ENCODE results near the gene MYO19.
"Not testable (repeated sequence)": the region's sequence is repeated elsewhere in the genome, so short reads cannot be mapped to it uniquely, and the experiment has no call there.

MYO19 gene

DNA sequence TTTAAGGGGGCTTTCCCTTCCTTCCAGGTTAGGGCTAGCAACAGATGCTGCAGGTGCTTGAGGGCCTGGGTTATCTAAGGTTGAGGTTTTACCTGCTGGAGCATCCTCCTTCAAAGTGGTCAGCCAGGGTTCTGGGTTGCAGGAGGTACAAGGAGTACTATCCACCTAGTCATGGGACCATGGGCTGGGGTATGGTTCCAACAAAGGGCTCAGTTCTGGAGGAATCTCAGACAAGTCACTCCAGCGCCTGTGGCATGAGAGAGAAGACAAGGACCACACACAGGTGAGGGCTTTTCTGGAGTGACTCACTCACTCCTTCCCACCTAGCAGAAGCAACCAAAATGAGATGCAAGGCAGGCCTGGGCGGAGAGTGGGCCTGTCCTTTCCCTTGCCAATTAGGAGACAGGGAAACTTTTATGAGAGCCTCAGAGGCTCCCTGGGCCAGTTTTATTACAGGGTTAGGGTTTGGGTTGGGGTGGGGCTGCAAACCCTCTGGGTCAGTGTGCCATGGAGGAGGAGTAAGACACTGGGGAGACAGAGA lies 2.2 kb downstream of the MYO19 start:
- FAIRE-seq, result no peak

DNA sequence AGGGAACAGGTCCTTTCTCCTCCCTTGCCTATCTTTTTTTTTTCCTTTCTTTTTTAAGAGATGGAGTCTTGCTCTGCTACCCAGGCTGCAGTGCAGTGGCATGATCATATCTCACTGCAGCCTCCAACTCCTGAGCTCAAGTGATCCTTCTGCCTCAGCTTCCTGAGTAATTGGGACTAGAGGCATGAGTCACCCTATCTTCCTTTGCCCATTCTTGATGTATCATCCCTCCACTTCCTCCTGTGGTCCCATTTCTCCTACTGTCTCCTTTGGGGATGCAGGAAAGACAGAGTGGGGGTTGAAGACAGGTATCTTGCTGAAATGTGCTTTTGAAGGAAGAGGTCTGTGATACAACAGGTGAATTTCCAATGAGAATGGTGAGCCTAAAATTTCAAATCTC lies 5.5 kb downstream of the MYO19 start:
- FAIRE-seq, result no peak

DNA sequence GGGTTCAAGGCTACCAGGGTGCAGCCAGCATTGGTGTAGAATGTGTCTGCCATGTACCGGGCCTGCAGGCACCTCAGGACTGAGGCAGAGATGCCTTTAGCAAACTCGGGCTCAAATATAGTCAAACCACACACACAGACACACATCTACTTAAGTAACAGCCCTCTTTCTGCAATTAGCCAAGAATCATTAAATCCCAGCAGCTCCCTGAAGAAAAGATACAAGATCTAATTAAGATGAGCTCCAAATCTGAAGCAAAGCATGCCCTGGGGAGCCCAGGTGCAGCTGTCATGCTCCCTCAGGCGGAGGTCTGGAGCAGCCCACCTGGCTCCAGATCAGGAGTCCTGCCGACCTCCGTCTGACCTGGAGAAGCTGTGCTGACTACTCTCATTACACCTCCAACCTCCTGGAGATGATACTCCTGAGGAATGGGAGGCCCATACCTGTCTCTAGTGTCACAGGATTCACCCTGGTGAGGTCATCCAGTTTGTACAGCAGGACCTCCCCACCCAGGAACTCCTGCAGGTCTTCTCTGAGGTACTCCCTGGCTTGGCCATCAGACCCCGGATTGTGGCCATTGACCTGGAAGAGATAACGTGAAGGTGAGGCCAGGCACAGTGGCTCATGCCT lies 6.9 kb downstream of the MYO19 start:
- no peak for FAIRE-seq

DNA sequence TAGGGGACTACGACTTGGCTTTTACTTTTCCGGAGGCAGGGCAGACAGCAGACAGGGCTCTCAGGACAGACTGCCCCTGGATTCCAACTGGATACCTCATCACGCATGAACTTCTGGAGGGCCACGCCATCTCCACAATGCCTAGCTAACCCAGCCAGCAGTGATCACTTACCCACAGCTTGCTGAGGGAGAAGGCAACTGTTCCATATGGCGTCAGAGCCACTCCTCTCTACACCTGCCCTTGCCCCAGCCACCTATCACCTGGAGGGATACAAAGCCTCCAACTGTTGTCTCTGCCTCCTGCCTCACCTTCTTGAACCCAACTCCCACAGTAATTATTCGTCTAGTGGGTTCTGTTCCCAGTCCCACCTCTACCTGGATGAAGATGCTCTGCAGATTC lies 8.8 kb downstream of the MYO19 start:
- FAIRE-seq, result no peak

DNA sequence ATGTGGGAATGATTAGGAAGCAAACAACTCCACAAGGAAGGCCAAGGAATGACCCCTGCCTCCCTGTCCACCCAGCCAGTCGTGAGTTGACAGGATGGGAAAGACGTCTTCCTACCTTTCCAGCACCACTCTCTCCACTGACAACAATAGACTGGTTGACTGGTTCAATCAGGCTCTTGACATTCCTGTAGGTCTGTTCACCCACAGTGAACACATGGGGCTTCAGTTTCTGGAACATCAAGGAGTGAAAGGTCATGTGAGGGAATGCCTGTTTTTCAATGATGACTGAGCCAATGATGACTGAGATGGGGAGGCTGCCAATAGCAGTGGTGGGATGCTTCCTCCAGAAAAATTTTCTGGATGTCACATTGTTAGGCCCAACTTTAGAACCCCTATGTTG lies 9.6 kb downstream of the MYO19 start:
- no peak for FAIRE-seq

DNA sequence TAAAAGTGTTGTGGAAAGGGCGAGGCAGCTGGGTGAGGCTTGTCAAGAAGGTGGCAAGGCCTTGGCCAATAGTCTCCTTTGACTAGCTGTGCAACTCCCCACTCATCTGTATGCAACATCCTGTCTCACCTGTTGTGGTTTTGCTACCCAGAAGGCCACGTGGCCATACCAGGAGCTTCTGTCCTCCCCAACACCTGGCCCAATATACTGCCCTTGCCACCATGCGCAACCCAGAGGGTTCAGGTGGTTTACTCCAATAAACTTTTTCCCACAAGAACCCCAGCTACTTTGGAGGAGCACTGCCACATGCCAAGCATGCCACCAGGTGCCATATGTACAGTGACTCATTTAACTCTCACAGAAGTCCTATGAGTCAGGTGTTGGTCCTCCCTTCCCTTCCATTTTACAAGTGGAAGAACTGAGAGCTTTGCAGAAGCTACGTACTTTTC lies 10.2 kb downstream of the MYO19 start:
- FAIRE-seq, result no peak

DNA sequence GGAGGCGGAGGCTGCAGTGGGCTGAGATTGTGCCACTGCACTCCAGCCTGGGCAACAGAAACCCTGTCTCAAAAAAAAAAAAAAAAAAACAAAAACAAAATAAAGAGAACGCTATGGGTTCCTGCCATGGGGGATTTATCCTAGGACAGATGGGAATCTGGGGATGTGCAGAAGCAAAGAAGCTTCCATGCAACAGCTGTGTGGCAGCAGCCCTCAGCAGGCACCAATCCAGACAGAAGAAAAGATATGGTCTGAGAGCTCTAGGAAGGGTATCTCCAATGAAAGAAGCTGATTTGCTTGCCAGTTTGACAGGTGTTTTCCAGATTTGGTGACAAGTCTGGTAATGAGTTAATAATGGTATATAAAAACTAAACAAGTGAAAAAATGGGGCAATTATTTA lies 11.6 kb downstream of the MYO19 start:
- no peak for FAIRE-seq

DNA sequence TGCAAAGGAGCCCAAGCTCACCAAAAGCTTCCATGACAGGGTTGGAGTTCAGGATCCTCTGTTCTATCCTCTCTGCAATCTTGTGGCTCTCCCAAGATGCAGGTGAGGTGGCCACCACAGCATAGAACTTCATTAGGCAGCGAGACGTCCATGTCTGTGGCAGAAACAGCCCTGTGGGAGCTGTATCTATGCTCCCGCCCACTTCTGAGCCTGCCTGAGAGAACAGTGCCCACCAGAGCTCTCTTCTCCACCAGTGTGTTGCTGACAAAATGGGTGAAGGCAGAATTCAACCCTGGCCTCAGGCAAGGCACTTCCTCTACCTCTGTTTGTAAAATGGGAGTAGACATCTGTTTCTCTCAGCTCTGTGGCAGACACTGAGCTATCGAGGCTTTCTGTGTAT lies 18.8 kb downstream of the MYO19 start:
- no peak for FAIRE-seq

DNA sequence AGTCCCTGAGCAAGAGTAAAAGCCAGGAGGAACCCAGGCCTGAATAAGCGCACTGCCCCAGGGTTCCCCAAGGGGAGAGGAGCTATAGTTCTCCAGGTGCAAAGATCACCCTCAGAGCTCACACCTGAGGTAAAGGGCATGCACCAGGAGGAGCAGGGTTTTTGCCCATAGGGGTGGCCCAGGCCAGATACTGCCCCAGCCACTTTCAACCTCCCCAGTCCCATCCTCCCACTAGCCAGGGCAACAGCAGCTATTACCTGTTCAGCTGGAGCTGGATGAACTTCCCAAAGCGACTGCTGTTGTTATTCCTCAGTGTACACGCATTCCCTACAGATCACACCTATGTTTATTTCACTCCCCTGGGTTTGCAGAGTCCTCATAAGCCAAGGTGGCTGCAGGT lies 19.8 kb downstream of the MYO19 start:
- no peak for FAIRE-seq

DNA sequence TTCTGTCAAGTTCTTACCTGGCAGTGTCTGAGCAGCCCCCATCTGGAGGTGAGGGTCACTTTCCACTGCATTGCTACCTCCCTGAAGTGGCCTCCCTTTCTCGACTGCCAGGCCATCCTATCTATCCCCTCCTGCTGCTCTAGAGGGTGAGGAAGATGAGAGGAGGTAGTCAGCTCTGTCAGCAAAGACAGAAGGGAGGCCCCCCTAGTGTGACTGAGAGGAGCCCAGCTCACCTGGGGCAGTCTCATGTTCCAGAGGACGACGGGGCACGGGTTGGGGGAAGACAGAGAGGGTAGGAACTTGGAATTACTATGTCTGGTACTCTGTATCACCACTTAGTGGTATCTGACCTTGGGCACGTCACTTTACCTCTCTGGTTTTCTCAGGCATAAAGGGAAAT lies 22.0 kb downstream of the MYO19 start:
- FAIRE-seq, result no peak

DNA sequence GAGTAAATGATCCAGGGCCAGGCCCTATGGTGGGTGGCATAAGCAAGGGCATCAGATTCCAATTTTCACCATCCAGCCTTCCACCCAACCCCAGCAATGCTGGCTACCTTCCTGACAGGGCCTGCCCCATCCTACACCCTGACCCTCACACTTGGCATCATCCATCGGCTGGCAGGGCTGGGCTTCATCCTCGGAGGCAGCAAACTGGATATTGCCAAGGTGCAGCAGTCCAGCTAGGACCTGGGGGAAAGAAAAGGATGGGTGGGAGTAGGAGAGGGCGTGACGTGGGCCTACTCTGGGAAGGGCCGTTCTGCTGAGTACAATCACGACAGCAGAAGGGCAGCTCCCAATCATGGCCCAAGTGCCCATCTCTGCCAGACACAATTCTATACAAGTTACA lies 23.5 kb downstream of the MYO19 start:
- FAIRE-seq, result no peak

DNA sequence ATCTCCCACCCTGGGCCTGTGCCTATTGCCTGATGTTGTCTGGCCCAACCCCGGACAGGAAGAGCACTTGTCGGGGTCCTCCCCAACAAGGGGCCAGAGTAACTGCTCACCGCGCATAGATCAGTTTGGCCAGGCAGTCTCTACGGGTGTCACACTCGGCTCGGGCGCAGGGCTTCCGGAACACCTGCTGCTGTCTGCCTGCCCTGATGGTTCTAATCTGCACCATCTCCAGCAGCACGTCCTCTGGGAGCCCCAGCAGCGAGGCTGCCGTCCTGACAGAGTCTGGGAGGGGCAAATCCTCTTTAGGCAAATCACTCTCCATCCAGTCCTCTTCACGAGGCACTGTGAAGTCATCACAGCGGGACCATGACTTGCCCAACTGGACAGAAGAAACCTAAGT lies 24.0 kb downstream of the MYO19 start:
- no peak for FAIRE-seq

DNA sequence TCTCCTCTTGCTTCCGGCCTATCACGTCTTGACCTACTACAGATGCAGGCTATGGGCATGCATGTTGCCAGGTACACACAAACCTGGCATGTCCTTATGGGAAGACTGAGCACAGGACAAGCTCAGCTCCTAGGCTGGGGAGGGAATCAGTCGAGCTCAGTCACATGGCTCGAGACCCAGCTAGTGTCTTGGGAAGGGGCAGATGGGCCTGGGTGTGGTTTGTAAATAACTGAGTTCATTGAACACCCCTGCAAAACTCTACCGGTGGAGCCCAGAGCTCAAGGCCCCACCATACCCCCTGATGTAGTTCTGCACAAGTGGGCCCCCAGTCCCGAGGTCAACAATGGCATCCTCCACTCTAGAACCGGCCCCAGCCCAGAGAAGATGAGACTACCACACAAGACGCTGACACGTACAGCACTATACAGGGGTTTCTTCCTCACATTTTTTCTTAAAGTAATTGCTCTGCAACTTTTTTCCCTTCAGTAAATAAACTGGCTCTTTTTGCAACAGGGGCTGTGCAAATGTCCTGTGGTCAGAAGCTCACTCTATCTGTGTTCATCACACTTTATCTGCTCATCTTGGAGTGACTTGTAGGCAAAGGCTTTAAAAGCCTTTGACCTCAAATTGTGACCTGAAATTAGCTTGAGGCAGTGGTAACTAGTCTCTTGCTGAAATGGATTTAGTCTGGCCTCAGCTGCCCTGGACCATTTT lies 25.2 kb downstream of the MYO19 start:
- FAIRE-seq, result no peak

DNA sequence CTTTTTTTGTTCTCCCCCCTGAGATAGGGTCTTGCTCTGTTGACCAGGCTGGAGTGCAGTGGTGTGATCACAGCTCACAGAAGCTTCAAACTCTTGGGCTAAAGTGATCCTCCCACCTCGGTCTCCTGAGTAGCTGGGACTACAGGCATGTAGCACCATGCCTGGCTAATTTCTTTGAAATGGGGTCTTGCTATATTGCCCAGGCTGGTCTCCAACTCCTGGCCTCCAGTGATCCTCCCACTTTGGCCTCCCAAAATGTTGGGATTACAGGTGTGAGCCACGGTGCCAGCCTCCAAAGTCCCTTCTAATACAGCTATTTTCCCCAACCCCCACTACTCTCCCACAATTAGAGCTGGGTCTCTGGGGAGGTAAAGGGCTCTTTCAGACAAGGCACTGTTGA lies 26.2 kb downstream of the MYO19 start:
- FAIRE-seq, result not testable (repeated sequence)

DNA sequence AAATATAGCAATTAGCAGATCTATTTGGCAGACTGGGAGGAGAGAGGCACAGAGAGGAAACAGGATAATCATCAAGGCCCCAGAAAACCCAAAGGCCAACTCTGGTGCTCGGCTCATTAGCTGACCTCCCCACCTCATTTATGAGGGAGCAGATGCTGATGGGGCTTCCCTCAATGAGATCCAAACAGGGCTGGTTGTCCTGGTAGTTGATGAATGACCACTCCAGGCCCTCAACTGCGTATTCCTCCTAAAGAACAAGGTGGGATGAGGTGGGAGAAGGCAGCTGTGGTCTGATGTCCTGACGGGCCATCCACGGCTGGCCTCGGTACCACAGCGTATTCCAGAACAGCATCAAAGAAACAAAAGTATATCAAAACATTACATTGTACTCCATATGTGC lies 27.4 kb downstream of the MYO19 start:
- FAIRE-seq, result no peak

DNA sequence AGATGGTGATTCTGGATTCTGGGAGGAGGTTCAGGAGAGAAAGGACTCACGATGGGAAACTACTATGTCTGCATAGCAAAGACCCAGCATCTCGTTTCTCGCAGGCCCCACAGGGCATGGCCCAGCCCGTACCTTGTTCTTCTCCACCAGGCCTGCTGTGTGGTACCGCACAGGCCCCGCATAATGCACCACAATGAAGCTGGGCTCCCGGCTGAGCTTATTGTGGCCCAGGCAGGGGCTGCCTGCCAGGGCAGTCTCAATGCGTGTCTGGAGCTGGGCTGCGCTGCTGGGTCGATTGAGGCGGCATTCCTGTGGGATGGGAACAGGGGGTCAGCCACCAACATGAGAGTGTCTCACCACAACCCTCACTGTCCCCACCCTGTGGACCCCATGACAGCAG lies 27.8 kb downstream of the MYO19 start:
- FAIRE-seq, result no peak

DNA sequence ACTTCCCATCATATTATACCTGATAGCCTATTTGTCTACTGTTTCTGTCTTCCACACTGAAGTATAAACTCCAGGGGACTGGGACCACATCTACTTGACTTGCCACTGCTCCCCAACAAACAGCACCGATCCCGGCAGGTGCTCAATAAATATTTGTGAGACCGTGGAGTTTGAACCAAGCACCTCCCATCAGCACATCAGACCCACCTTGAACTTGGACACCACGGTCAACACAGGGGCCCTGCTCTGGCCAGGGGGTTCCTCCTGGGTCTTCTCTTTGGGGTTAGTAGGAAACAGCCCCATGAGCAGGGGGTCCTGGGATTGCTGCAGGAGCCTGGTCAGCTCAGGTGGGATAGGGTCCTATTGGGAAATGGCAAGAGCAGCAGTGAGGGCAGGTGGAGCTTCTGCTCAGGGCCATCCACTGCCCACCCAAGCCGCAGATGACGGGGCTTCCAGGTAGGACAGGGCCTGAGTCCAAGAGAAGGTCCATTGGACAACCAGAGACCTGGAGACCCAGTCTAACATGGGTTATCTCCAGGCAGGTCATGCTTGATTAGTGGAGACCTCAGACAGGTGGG lies 28.3 kb downstream of the MYO19 start:
- no peak for FAIRE-seq

DNA sequence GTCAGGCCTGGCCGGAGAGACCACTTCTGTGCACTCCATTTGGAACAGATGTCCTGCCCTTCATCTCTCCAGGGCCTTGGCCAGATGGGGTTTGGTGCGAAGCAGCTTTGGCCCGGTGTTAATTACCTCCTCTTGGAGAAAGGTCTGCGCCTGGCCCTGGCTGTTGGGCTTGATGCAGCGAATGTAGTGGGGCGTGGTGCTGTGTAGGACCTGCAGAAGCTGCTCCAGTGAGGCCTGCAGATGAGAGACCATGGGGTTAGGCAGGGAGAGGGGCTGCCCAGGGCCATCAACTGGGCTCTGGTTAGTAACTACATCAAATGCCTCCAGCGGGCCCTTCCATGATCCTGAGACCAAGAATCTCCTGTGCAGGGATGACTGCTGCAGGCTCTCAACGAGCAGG lies 29.5 kb downstream of the MYO19 start:
- no peak for FAIRE-seq

DNA sequence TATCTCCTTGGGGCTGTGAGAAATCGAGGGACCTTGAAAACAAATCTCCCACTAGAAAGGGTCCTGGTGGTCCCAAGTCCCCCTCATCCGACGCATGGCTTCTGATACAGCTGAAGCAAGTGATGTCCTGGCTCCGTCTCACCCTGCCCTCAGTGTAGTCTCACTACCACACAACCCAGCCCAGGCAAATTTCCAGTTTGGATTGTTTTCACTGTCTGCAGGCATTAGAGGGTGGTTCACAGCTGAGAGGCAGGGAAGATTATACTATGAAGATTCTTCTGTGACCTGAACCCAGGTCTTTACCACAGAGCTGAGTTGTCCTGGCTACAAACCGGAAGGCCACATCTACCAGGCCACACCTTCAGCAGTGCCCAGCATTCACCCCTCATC lies 30.5 kb downstream of the MYO19 start:
- FAIRE-seq, result no peak

DNA sequence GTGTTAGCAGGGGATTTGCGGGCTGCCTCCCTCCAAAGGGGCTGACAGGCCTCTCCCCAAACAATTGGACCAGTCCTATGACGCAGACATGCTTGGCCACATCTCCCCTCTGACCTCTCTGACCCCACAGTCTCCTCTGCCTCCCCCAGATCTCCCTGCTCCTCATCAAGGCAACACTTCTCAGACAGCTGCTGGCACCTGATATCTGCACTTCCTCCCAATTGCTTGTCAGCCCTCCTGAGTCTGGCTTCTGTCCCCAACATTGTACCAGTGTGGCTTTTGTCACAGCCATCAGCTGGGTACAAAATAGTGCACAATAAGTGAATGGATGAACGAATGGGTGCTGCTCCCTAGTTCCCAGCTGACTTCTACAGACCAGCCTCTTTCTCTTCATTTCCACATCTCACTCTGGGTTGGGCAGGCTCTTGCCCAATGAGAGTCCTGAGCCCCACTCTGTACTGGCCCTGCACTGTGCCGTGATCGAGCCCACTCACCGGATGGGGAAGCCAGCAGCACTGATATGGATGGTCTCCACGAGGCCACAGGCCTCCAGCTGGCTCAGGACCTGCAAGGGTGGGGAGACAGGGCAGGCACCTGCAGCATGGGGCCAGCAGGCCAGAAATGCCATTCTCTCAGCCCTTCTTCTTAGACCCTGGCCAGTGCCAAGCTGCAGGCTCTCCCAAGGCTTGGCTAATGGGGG lies 31.1 kb downstream of the MYO19 start:
- no peak for FAIRE-seq

DNA sequence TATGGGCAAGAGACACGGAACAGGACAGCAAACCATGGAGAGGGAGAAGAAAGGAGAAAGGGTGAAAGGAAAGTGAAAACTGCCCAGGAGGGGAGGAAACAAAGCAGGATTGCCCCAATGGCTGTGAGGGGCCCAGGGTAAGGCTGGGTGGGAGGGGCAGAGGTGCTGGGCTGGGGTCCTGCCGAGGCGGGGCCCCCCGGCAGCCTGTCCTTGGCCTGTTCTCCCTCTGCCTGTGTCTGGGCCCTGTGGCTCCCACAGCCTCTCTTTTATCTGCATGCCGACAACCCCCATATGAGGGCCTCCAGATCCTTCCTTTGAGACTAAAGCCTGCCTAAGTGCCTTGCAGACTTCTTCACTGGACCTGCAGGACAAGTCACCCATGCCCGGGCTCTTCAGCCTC lies 32.7 kb downstream of the MYO19 start:
- no peak for FAIRE-seq

DNA sequence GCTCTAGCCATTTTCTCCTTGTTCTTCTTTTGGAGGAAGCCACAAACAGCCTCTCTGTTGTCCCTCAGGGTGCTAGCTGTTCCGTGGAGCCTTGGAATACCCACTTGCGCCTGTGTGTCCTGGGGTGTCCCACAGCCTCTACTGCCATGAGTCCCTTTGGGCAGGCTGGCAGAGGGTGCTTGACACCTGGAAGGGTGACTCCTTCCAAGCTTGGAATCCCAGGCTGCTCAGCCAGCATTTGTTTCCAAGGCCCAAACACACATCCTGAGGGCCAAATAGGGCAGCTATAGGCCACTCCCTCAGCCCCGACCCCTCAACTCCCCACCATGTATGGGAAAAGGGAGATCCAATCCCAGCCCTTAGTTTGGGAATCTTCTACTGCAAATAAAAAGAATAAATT lies 33.3 kb downstream of the MYO19 start:
- no peak for FAIRE-seq

DNA sequence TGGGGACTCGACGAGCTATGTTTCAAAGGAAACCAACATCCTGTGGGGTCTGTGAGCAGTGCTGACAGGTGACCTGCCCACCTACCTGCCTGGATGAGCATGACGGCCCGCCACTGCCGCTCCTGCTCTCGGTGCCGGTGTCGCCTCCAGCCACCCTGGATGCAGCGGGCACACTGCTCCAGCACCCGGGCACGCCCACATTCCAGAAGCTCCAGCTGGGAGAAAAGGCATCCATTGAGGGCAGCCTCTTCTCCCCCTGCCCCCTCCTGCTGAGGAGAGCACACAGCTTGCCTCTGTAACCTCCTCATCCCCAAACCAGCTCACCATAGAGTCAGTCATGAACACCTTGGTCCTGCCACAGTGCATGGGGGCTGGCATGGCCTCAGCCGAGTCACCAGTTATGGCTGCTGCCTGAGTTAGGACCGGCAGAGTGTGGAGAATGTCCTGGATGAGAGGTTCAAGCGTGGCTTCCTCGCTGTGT lies 33.9 kb downstream of the MYO19 start:
- FAIRE-seq, result no peak
